GM19193 (cell line): ENCODE measurements around the gene UQCC2.

Source experiments
- POLR2A ChIP-seq: IDR thresholded peaks from 4 replicates; pipeline ENCODE4 v1.6.1; 2011; ENCODE audit not compliant: insufficient read depth, insufficient read length; ENCODE audit errors: extremely low read depth

UQCC2 gene

GRCh38 chr6:33670971-33671743 is 40.3 kb downstream of the UQCC2 start:
- TF ChIP-seq POLR2A: no peak

GRCh38 chr6:33670086-33670660 is 41.3 kb downstream of the UQCC2 start:
- no peak for TF ChIP-seq POLR2A

GRCh38 chr6:33668914-33669313 is 42.6 kb downstream of the UQCC2 start:
- TF ChIP-seq POLR2A: no peak

- no peak for TF ChIP-seq POLR2A
Observed at GRCh38 chr6:33668328-33668727, 43.2 kb downstream of the UQCC2 start.

GRCh38 chr6:33667776-33668175 is 43.7 kb downstream of the UQCC2 start:
- no peak for TF ChIP-seq POLR2A

- TF ChIP-seq POLR2A: no peak
Observed at GRCh38 chr6:33667072-33667471, 44.4 kb downstream of the UQCC2 start.

- no peak for TF ChIP-seq POLR2A
Observed at GRCh38 chr6:33665957-33666356, 45.5 kb downstream of the UQCC2 start.

GRCh38 chr6:33664506-33665057 is 46.9 kb downstream of the UQCC2 start:
- no peak for TF ChIP-seq POLR2A

GRCh38 chr6:33663727-33664449 is 47.6 kb downstream of the UQCC2 start:
- no peak for TF ChIP-seq POLR2A

GRCh38 chr6:33663028-33663427 is 48.5 kb downstream of the UQCC2 start:
- no peak for TF ChIP-seq POLR2A

GRCh38 chr6:33662318-33662717 is 49.2 kb downstream of the UQCC2 start:
- no peak for TF ChIP-seq POLR2A

- no peak for TF ChIP-seq POLR2A
Observed at GRCh38 chr6:33661106-33661838, 50.2 kb downstream of the UQCC2 start.

- TF ChIP-seq POLR2A: no peak
Observed at GRCh38 chr6:33659986-33660385, 51.5 kb downstream of the UQCC2 start.

GRCh38 chr6:33658982-33659689 is 52.4 kb downstream of the UQCC2 start:
- TF ChIP-seq POLR2A: no peak

GRCh38 chr6:33656844-33657243 is 54.7 kb downstream of the UQCC2 start:
- TF ChIP-seq POLR2A: no peak
